Measurements from ENCODE around the gene FRMD4A.

FRMD4A gene

GRCh38 chr10:13631594-13631993 lies 699.1 kb downstream of the FRMD4A start:
- Histone ChIP-seq H3K4me3 (ENCODE audit: low read length) (no peak overlapping the region), H3K79me2 (ENCODE audit: low read length) (no peaks in the 10 kb centered on the region), H3F3A (ENCODE audit: insufficient read depth, low read length) (no peaks in the 10 kb centered on the region), H3K9ac (ENCODE audit: low read length) (no peak overlapping the region), H3K9me2 (replicated peaks; ENCODE audit: insufficient read depth, low read length) (no peaks in the 10 kb centered on the region), H3K4me1 (ENCODE audit: low read length) (no peaks in the 10 kb centered on the region), H3K27me3 (replicated peaks; ENCODE audit: insufficient read depth, low read length) (no peaks in the 10 kb centered on the region), H3K4me2 (ENCODE audit: low read depth, low read length) (no peak overlapping the region), H3K9me3 (replicated peaks; ENCODE audit: insufficient read depth, low read length) (no peaks in the 10 kb centered on the region), H2AFZ (ENCODE audit: low read length) (no peak overlapping the region), H3K27ac (ENCODE audit: low read length) (no peak overlapping the region), H3K36me3 (replicated peaks; ENCODE audit: insufficient read depth, low read length) (no peaks in the 10 kb centered on the region), H4K20me1 (ENCODE audit: insufficient read depth, low read length) (no peaks in the 10 kb centered on the region)
- DNase-seq = no peak
- no peak for TF ChIP-seq EZH2 (optimal IDR thresholded peaks at IDR 0.05; ENCODE audit: low read depth, low read length)

DNA sequence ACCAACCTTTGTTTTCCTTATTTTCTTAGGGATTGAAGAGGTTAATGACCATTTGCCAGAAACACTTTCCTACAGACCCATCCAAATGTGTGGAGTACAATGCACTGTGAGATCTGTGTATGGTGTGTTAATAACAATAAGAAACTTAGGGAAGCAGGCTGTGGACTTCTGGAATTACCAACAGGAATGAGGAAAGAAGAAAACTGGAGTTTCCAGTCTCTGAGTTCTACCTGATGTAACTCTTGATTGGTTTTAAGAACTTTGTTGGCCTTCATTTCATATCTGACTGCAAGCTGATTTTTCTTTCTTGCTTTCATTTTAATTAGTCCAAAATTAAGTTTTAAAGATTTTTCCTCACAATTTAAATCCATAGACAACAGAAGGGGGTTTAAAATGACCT lies 700.5 kb downstream of the FRMD4A start:
- Histone ChIP-seq H3K9me3 (replicated peaks; ENCODE audit: insufficient read depth, low read length) (no peaks in the 10 kb centered on the region), H4K20me1 (ENCODE audit: insufficient read depth, low read length) (no peaks in the 10 kb centered on the region), H2AFZ (ENCODE audit: low read length) (no peak overlapping the region), H3K36me3 (replicated peaks; ENCODE audit: insufficient read depth, low read length) (no peaks in the 10 kb centered on the region), H3K9ac (ENCODE audit: low read length) (no peak overlapping the region), H3K4me2 (ENCODE audit: low read depth, low read length) (no peak overlapping the region), H3K9me2 (replicated peaks; ENCODE audit: insufficient read depth, low read length) (no peaks in the 10 kb centered on the region), H3K27me3 (replicated peaks; ENCODE audit: insufficient read depth, low read length) (no peaks in the 10 kb centered on the region), H3K4me1 (ENCODE audit: low read length) (no peaks in the 10 kb centered on the region), H3K27ac (ENCODE audit: low read length) (no peak overlapping the region), H3F3A (ENCODE audit: insufficient read depth, low read length) (no peaks in the 10 kb centered on the region), H3K4me3 (ENCODE audit: low read length) (no peak overlapping the region), H3K79me2 (ENCODE audit: low read length) (no peaks in the 10 kb centered on the region)
- DNase-seq = no peak
- no peak for TF ChIP-seq EZH2phosphoT487 (IDR thresholded peaks at IDR 0.05; ENCODE audit: low read length)
- no peak for TF ChIP-seq EZH2 (optimal IDR thresholded peaks at IDR 0.05; ENCODE audit: low read depth, low read length)
- no peak for TF ChIP-seq CTCF (IDR thresholded peaks at IDR 0.05; ENCODE audit: low read length)

- Histone ChIP-seq H3F3A (ENCODE audit: insufficient read depth, low read length) (no peaks in the 10 kb centered on the region), H3K27me3 (replicated peaks; ENCODE audit: insufficient read depth, low read length) (no peaks in the 10 kb centered on the region), H2AFZ (ENCODE audit: low read length) (no peak overlapping the region), H4K20me1 (ENCODE audit: insufficient read depth, low read length) (no peaks in the 10 kb centered on the region), H3K79me2 (ENCODE audit: low read length) (no peaks in the 10 kb centered on the region), H3K36me3 (replicated peaks; ENCODE audit: insufficient read depth, low read length) (no peaks in the 10 kb centered on the region), H3K9ac (ENCODE audit: low read length) (no peak overlapping the region), H3K9me3 (replicated peaks; ENCODE audit: insufficient read depth, low read length) (no peaks in the 10 kb centered on the region), H3K4me3 (ENCODE audit: low read length) (no peak overlapping the region), H3K4me2 (ENCODE audit: low read depth, low read length) (no peak overlapping the region), H3K9me2 (replicated peaks; ENCODE audit: insufficient read depth, low read length) (no peaks in the 10 kb centered on the region), H3K4me1 (ENCODE audit: low read length) (no peaks in the 10 kb centered on the region), H3K27ac (ENCODE audit: low read length) (no peak overlapping the region)
- no peak for DNase-seq
- no peak for TF ChIP-seq EZH2 (optimal IDR thresholded peaks at IDR 0.05; ENCODE audit: low read depth, low read length)
These were observed 701.6 kb downstream of the FRMD4A start for GRCh38 chr10:13629116-13629515.

DNA sequence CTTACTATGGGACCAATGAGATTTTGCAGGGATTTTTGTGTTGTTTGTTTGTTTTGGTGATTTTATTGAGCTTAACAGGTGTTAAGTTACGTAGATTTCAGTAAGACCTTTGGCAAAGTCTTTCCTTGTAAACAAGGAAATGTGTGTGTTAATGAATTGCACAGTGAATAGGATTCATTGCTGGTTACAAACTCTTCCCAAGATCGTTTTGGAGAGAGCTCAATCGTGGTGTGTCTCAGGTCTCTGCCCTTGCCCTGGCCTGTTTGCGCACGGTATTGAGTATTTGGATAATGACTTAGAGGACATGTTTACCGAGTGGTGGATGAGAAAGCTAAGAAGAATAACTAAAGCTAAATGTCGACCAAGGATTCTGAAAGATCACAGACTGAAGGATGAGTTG lies 702.1 kb downstream of the FRMD4A start:
- no peak for TF ChIP-seq EZH2phosphoT487 (IDR thresholded peaks at IDR 0.05; ENCODE audit: low read length)
- no peaks in the 10 kb centered on the region for H3K9me3 ChIP-seq (replicated peaks; ENCODE audit: insufficient read depth, low read length)
- no peak overlapping the region for H3K27ac ChIP-seq (ENCODE audit: low read length)
- H3K4me1 ChIP-seq (ENCODE audit: low read length) = no peaks in the 10 kb centered on the region
- H3K9me2 ChIP-seq (replicated peaks; ENCODE audit: insufficient read depth, low read length) = no peaks in the 10 kb centered on the region
- H3K4me3 ChIP-seq (ENCODE audit: low read length) = no peak overlapping the region
- H3F3A ChIP-seq (ENCODE audit: insufficient read depth, low read length) = no peaks in the 10 kb centered on the region
- H3K4me2 ChIP-seq (ENCODE audit: low read depth, low read length) = no peak overlapping the region
- no peak overlapping the region for H3K9ac ChIP-seq (ENCODE audit: low read length)
- DNase-seq = no peak
- H3K27me3 ChIP-seq (replicated peaks; ENCODE audit: insufficient read depth, low read length) = no peaks in the 10 kb centered on the region
- H3K36me3 ChIP-seq (replicated peaks; ENCODE audit: insufficient read depth, low read length) = no peaks in the 10 kb centered on the region
- H4K20me1 ChIP-seq (ENCODE audit: insufficient read depth, low read length) = no peaks in the 10 kb centered on the region
- no peaks in the 10 kb centered on the region for H3K79me2 ChIP-seq (ENCODE audit: low read length)
- no peak overlapping the region for H2AFZ ChIP-seq (ENCODE audit: low read length)

All from MM.1S (cell line).